ENCODE measurements around the gene BNIP5.
A peak's percentile ranks its signal among the peaks of the same experiment; 100 is the strongest.
"Not testable (repeated sequence)": the region's sequence is repeated elsewhere in the genome, so short reads cannot be mapped to it uniquely, and the experiment has no call there.

Gene BNIP5

GRCh38 chr6:36364669-36365479, 28.2 kb upstream of the BNIP5 start:
- no peak for DNase-seq

- not testable (repeated sequence) for DNase-seq
Measured at GRCh38 chr6:36364061-36364635, 27.5 kb upstream of the BNIP5 start.

- not testable (repeated sequence) for DNase-seq
Measured at GRCh38 chr6:36363371-36363752, 26.7 kb upstream of the BNIP5 start.

GRCh38 chr6:36362551-36363370, 26.1 kb upstream of the BNIP5 start:
- no peak for DNase-seq

- DNase-seq, result no peak
Measured at GRCh38 chr6:36361071-36361470, 24.4 kb upstream of the BNIP5 start.

GRCh38 chr6:36360241-36361054, 23.8 kb upstream of the BNIP5 start:
- peak; percentile 78 to 95 for DNase-seq

GRCh38 chr6:36358226-36358915, 21.7 kb upstream of the BNIP5 start:
- peak in 1 of 2 experiments; percentile 47 for DNase-seq

GRCh38 chr6:36357872-36358225, 21.2 kb upstream of the BNIP5 start:
- peak in 1 of 2 experiments; percentile 40 for DNase-seq

- DNase-seq, result no peak
Measured at GRCh38 chr6:36355819-36356218, 19.1 kb upstream of the BNIP5 start.

- DNase-seq, result no peak
Measured at GRCh38 chr6:36353411-36353915, 16.8 kb upstream of the BNIP5 start.

GRCh38 chr6:36352477-36353157, 15.9 kb upstream of the BNIP5 start:
- DNase-seq, result no peak

GRCh38 chr6:36350681-36351571, 14.2 kb upstream of the BNIP5 start:
- DNase-seq, result no peak

- DNase-seq, result no peak
Measured at GRCh38 chr6:36350082-36350481, 13.4 kb upstream of the BNIP5 start.

GRCh38 chr6:36349240-36349639, 12.6 kb upstream of the BNIP5 start:
- DNase-seq, result peak; percentile 79 to 81

- DNase-seq, result no peak
Measured at GRCh38 chr6:36347621-36348020, 10.9 kb upstream of the BNIP5 start.

GRCh38 chr6:36346486-36347273, 10.0 kb upstream of the BNIP5 start:
- DNase-seq, result no peak

- peak in 1 of 2 experiments; percentile 52 for DNase-seq
Measured at GRCh38 chr6:36345681-36346466, 9.2 kb upstream of the BNIP5 start.

GRCh38 chr6:36343109-36343680, 6.5 kb upstream of the BNIP5 start:
- DNase-seq, result peak; percentile 58 to 79
